Cardiac muscle cell (in vitro differentiated cells and primary cell): ENCODE results near the gene DOCK10. TPM values are rescaled to one million over a fixed set of nuclear protein-coding genes. Genes with fewer than 3 reads are reported as not detected.

Experiments used
- DNase-seq, 2 donors: peaks; one replicate each; pipeline versions ENCODE4 v3.0.0 to v3.0.0-alpha.2; 2010 to 2017; ENCODE audit warnings: low read depth in 1 of 2, low spot score in 1 of 2
- H3K27ac ChIP-seq: fragments of 200-600 bp; sonication (generic); 2 replicates; pipeline ENCODE4 v1.5.1; 2016
- H3K27me3 ChIP-seq: fragments of 200-600 bp; sonication (generic); 2 replicates; pipeline ENCODE4 v1.6.0; 2016; ENCODE audit warnings: control low read depth
- H3K36me3 ChIP-seq: fragments of 200-600 bp; sonication (generic); 2 replicates; pipeline ENCODE4 v1.5.1; 2016; ENCODE audit warnings: control low read depth
- H3K4me1 ChIP-seq: fragments of 200-600 bp; sonication (generic); 2 replicates; pipeline ENCODE4 v1.8.1; 2017; ENCODE audit warnings: low read depth, mild to moderate bottlenecking, mixed run types
- H3K4me3 ChIP-seq: fragments of 200-600 bp; sonication (generic); 2 replicates; pipeline ENCODE4 v1.5.1; 2016; ENCODE audit warnings: mild to moderate bottlenecking
- H3K9me3 ChIP-seq: fragments of 200-600 bp; sonication (generic); 2 replicates; pipeline ENCODE4 v1.5.1; 2017; ENCODE audit warnings: low read depth, mild to moderate bottlenecking, control low read depth
- CTCF ChIP-seq: IDR thresholded peaks from 2 replicates; pipeline ENCODE4 v1.5.1; 2012; ENCODE audit warnings: low read depth, mild to moderate bottlenecking, low read length
- polyA plus RNA-seq: library from polyadenylated mRNA; unstranded; fragments of >200 nt; fragmentation: Nextera tagmentation; extraction: Ambion mirVana; gene quantifications from 2 replicates; pipeline ENCODE4 v1.2.1, GENCODE V29; 2016
- total RNA-seq: library from RNA; depleted of rRNA; stranded (reverse); fragments of >200 nt; gene quantifications from 2 replicates; pipeline ENCODE4 v1.2.3, GENCODE V29; 2016

DOCK10 gene
- total and polyA plus RNA-seq, 2 experiments from 2014 or later: not detected

- Histone ChIP-seq H3K9me3 (no peaks in the 10 kb centered on the region), H3K27ac (no peak overlapping the region), H3K4me1 (no peaks in the 10 kb centered on the region), H3K27me3 (peaks cover 6% of the 10 kb centered on the region), H3K4me3 (no peak overlapping the region), H3K36me3 (no peaks in the 10 kb centered on the region)
- TF ChIP-seq CTCF: no peak
- DNase-seq: no peak
These were observed 35.5 kb downstream of the DOCK10 start for GRCh38 chr2:225006730-225007129.

- H3K4me3 ChIP-seq: no peak overlapping the region
- TF ChIP-seq CTCF: no peak
- H3K9me3 ChIP-seq: no peaks in the 10 kb centered on the region
- H3K27ac ChIP-seq: no peak overlapping the region
- H3K4me1 ChIP-seq: no peaks in the 10 kb centered on the region
- H3K27me3 ChIP-seq: peaks cover 6% of the 10 kb centered on the region
- peak in 1 of 2 donors; percentile 40 for DNase-seq
- no peaks in the 10 kb centered on the region for H3K36me3 ChIP-seq
These were observed 37.7 kb downstream of the DOCK10 start for GRCh38 chr2:225004597-225004996.

- Histone ChIP-seq H3K27me3 (peaks cover 9% of the 10 kb centered on the region), H3K27ac (no peak overlapping the region), H3K36me3 (no peaks in the 10 kb centered on the region), H3K4me1 (no peaks in the 10 kb centered on the region), H3K4me3 (no peak overlapping the region), H3K9me3 (no peaks in the 10 kb centered on the region)
- TF ChIP-seq CTCF: no peak
- DNase-seq: peak in 1 of 2 donors; percentile 1
These were observed 39.6 kb downstream of the DOCK10 start for GRCh38 chr2:225002656-225003045.

DNA sequence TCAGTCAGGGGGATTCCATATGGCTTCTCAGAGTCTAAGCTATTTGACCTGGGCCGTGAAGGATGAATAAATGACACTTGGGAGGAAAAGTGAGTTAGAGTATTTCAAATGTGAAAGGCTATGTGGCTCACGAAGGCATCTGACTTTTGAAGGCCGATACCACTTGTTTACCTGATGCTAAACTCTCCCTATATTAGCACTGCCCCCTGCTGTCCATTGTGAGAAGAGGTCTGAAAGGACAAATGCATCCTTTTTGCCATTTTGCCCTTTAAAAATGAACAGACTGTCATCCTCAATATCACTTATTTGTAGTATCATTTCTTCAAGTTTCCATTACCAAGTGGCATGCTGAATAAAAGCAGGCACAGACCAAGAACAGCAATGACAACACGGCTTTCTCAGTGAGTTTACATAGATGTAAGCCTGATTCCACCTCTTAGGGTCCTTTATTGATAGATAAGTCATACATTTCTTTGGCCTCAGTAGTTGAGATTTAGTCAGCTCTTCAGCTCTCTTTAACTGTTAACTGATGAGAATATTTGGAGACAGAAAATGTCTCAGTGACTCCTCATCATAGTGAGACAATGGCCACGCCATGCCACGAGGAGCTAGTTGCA, 40.1 kb downstream of the DOCK10 start:
- no peak overlapping the region for H3K27ac ChIP-seq
- H3K4me3 ChIP-seq: no peak overlapping the region
- H3K36me3 ChIP-seq: no peaks in the 10 kb centered on the region
- DNase-seq: peak; percentile 61 to 86
- peak; percentile 83 for TF ChIP-seq CTCF
- peaks cover 14% of the 10 kb centered on the region for H3K27me3 ChIP-seq
- no peaks in the 10 kb centered on the region for H3K4me1 ChIP-seq
- H3K9me3 ChIP-seq: no peaks in the 10 kb centered on the region

GRCh38 chr2:224999754-225000153, 42.5 kb downstream of the DOCK10 start:
- no peak overlapping the region for H3K4me3 ChIP-seq
- H3K36me3 ChIP-seq: no peaks in the 10 kb centered on the region
- no peak overlapping the region for H3K27ac ChIP-seq
- DNase-seq: no peak
- no peaks in the 10 kb centered on the region for H3K4me1 ChIP-seq
- no peak for TF ChIP-seq CTCF
- H3K27me3 ChIP-seq: peaks cover 13% of the 10 kb centered on the region
- no peaks in the 10 kb centered on the region for H3K9me3 ChIP-seq

- Histone ChIP-seq H3K4me3 (no peak overlapping the region), H3K9me3 (no peaks in the 10 kb centered on the region), H3K27me3 (peaks cover 11% of the 10 kb centered on the region), H3K36me3 (no peaks in the 10 kb centered on the region), H3K4me1 (no peaks in the 10 kb centered on the region), H3K27ac (no peak overlapping the region)
- no peak for DNase-seq
- no peak for TF ChIP-seq CTCF
These were observed 42.9 kb downstream of the DOCK10 start for GRCh38 chr2:224999321-224999720.
